Endothelial cell (in vitro differentiated cells): ENCODE measurements around the gene AGBL1. TPM values are rescaled to one million over a fixed set of nuclear protein-coding genes. Genes with fewer than 3 reads are reported as not detected.

Source experiments
- DNase-seq: peaks from one replicate; pipeline ENCODE4 v3.0.0; 2021; ENCODE audit warnings: low spot score
- H3K27ac Mint-ChIP-seq: one replicate; pipeline ENCODE4 v1.8.0; 2021; ENCODE audit warnings: mixed read lengths, inconsistent platforms; ENCODE audit not compliant: unreplicated experiment
- H3K27me3 Mint-ChIP-seq: one replicate; pipeline ENCODE4 v1.8.0; 2021; ENCODE audit warnings: mild to moderate bottlenecking, moderate library complexity, mixed read lengths, inconsistent platforms; ENCODE audit not compliant: unreplicated experiment
- H3K36me3 Mint-ChIP-seq: one replicate; pipeline ENCODE4 v1.8.0; 2021; ENCODE audit warnings: mild to moderate bottlenecking, low read depth, mixed read lengths, inconsistent platforms; ENCODE audit not compliant: unreplicated experiment
- H3K4me1 Mint-ChIP-seq: one replicate; pipeline ENCODE4 v1.8.0; 2021; ENCODE audit warnings: mild to moderate bottlenecking, mixed read lengths, inconsistent platforms; ENCODE audit not compliant: unreplicated experiment
- H3K4me3 Mint-ChIP-seq: one replicate; pipeline ENCODE4 v1.8.0; 2021; ENCODE audit warnings: mild to moderate bottlenecking, mixed read lengths, inconsistent platforms; ENCODE audit not compliant: unreplicated experiment
- H3K9me3 Mint-ChIP-seq: one replicate; pipeline ENCODE4 v1.8.0; 2021; ENCODE audit warnings: mixed read lengths, inconsistent platforms; ENCODE audit not compliant: unreplicated experiment
- total RNA-seq: library from RNA; stranded (reverse); fragmentation: NEBNext Ultra II Directional; extraction: Animal tissue kit (Norgen Biotek cat#: 25700); gene quantifications from one replicate; pipeline ENCODE4 v1.2.1, GENCODE V29; 2021; ENCODE audit not compliant: unreplicated experiment
- TF ChIP-seq, protein P1 (sequence below): fragments of 200-600 bp; sonication (generic); IDR thresholded peaks from one replicate; pipeline ENCODE4 v1.5.0; 2021; ENCODE audit warnings: antibody characterized with exemption; ENCODE audit not compliant: unreplicated experiment

Gene AGBL1
- total RNA-seq, 1 donor from 2014 or later, result 0.03 TPM

DNA sequence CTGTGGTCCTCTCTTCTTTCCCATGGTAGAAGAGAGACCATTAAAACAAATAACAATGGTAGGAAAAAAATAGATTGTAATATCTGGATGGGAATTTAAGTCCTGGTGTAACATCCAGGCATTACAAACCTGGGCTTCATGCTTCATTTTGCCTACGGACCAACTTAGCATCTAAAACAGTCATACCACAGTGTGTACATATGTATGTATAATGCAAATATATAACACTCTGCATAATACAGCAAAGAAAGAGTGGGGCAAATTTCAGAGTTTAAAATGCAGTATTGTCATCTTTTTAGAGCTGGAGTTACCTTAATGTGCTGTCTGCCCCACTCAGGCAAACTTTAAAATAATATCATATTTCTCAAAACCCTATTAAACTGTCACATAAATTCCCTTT is 298.2 kb downstream of the AGBL1 start:
- Mint-ChIP-seq H3K9me3 (no peaks in the 10 kb centered on the region), H3K4me3 (no peak overlapping the region), H3K4me1 (peaks cover 2% of the 10 kb centered on the region), H3K27me3 (no peaks in the 10 kb centered on the region), H3K27ac (no peak overlapping the region), H3K36me3 (no peaks in the 10 kb centered on the region)
- no peak for DNase-seq
- TF ChIP-seq, protein P1, sequence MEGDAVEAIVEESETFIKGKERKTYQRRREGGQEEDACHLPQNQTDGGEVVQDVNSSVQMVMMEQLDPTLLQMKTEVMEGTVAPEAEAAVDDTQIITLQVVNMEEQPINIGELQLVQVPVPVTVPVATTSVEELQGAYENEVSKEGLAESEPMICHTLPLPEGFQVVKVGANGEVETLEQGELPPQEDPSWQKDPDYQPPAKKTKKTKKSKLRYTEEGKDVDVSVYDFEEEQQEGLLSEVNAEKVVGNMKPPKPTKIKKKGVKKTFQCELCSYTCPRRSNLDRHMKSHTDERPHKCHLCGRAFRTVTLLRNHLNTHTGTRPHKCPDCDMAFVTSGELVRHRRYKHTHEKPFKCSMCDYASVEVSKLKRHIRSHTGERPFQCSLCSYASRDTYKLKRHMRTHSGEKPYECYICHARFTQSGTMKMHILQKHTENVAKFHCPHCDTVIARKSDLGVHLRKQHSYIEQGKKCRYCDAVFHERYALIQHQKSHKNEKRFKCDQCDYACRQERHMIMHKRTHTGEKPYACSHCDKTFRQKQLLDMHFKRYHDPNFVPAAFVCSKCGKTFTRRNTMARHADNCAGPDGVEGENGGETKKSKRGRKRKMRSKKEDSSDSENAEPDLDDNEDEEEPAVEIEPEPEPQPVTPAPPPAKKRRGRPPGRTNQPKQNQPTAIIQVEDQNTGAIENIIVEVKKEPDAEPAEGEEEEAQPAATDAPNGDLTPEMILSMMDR, result no peak

DNA sequence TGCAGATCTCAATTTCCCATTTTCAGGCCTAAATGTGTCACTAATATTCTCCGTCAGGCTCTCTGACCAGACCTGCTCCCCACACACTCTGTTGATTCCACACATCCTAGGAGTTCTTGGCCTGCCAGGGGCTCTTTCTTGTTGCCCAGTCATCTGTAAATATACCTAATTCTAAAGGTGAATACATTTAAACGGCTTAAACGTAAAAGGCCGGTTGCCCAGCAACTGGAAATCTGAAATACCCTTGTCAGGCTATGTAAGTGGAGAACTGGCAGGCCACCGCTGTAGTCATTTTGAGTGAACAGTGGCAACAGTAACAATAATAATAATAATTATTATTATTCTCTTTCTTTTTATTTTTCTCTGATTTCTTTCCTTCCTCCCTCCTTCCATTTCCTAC is 302.7 kb downstream of the AGBL1 start:
- Mint-ChIP-seq H3K27me3 (peaks cover 2% of the 10 kb centered on the region), H3K27ac (no peak overlapping the region), H3K36me3 (no peaks in the 10 kb centered on the region), H3K4me1 (peaks cover 2% of the 10 kb centered on the region), H3K4me3 (no peak overlapping the region), H3K9me3 (no peaks in the 10 kb centered on the region)
- TF ChIP-seq, protein P1, result no peak
- DNase-seq, result no peak

DNA sequence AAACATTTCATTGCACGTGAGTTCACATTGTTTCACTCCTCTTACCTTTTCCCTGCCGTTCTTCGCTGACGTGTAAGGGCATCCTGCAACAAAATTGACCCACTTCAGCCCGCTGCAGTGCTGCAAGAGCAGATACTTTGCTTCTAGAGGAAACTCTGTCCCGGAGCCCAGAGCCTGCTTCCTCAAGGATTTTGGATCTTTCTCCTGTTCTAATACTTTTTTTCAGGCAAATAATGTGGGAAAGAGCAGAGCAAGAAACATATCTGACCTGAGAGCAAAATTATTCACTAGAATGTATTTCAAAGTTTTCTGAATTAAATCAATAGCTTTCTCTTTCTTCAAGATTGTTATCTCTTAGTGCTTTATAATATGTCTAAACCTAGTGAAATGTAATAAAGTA is 303.9 kb downstream of the AGBL1 start:
- Mint-ChIP-seq H3K4me3 (no peak overlapping the region), H3K27ac (no peak overlapping the region), H3K9me3 (no peaks in the 10 kb centered on the region), H3K36me3 (no peaks in the 10 kb centered on the region), H3K27me3 (peaks cover 2% of the 10 kb centered on the region), H3K4me1 (peaks cover 2% of the 10 kb centered on the region)
- no peak for DNase-seq
- TF ChIP-seq, protein P1, result no peak

DNA sequence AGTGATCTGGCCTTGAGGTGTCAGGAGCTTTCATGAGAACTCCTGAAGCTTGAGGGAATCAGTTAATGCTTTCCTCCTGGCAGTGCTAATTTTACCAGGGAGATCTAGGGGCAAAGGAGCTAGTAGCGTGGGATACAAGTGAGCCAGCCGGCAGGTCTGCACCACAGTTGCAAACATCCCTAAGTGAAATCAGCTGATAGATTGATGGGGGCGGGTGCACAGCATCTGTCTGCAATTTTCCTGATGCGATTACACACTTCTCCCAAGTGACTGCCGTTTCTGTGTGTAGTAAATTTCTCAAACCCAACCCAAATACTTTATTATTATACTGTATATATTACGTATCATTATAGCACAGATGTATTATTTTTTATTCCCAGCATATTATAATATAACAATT is 304.5 kb downstream of the AGBL1 start:
- H3K27me3 Mint-ChIP-seq, result peaks cover 2% of the 10 kb centered on the region
- H3K4me3 Mint-ChIP-seq, result no peak overlapping the region
- TF ChIP-seq, protein P1, result no peak
- H3K4me1 Mint-ChIP-seq, result peaks cover 2% of the 10 kb centered on the region
- no peaks in the 10 kb centered on the region for H3K9me3 Mint-ChIP-seq
- no peaks in the 10 kb centered on the region for H3K36me3 Mint-ChIP-seq
- no peak for DNase-seq
- no peak overlapping the region for H3K27ac Mint-ChIP-seq

DNA sequence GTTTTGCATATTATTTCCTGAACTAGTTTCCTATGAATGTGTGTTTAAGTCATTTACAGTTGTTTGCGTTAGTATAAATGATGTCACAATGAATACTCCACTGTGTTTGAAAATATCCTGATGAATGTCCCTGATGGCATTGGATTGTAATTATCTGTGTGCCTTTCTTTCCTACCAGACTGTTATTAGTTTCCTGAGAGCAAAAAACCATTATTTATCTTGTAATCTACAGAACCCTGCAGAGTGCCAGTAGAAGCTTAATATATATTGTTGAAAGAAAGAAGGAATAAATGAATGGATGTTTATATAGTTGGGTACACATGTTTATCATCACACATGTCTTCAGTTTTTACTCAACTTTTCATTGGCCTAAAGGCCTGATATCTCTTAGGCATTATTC is 312.6 kb downstream of the AGBL1 start:
- H3K4me3 Mint-ChIP-seq, result no peak overlapping the region
- no peak overlapping the region for H3K27ac Mint-ChIP-seq
- no peaks in the 10 kb centered on the region for H3K9me3 Mint-ChIP-seq
- no peaks in the 10 kb centered on the region for H3K36me3 Mint-ChIP-seq
- DNase-seq, result no peak
- TF ChIP-seq, protein P1, result no peak
- H3K4me1 Mint-ChIP-seq, result peaks cover 3% of the 10 kb centered on the region
- H3K27me3 Mint-ChIP-seq, result no peaks in the 10 kb centered on the region
